ENCODE results near the gene VILL. TPM values are rescaled to one million over a fixed set of nuclear protein-coding genes. Genes with fewer than 3 reads are reported as not detected.

VILL gene
- total and polyA plus RNA-seq, 2 of the 8 experiments (the other 6 are each of a cell fraction or from before 2014, with no cell fraction given) = 4.1 to 4.2 TPM

- TF ChIP-seq MAFK (IDR thresholded peaks at IDR 0.05; ENCODE audit: low read depth, low read length) (no peak), NANOG (IDR thresholded peaks at IDR 0.05; ENCODE audit: insufficient read depth, low read depth, low read length, poor library complexity, severe bottlenecking) (no peak), EGR1 (IDR thresholded peaks at IDR 0.05; ENCODE audit: borderline replicate concordance, low read depth, low read length) (no peak), TCF12 (IDR thresholded peaks at IDR 0.05; ENCODE audit: low read depth, low read length) (no peak)
Observed at GRCh38 chr3:38036286-38036685, 45.7 kb downstream of the VILL start (continued).
